A673 (cell line): ENCODE measurements around the gene SLC4A2. TPM values are rescaled to one million over a fixed set of nuclear protein-coding genes. Genes with fewer than 3 reads are reported as not detected.

ENCODE experiments used
- BruUV-seq: library from RNA; stranded (reverse); fragments of 400-500 nt; replicated peaks from 2 replicates; lab custom pipeline; 2021; lab: Mats Ljungman, UMichigan
- CTCF ChIA-PET: fragments of 300-600 bp; sonication (Branson Sonifier 250); formaldehyde crosslinking; loops from one replicate; lab custom pipeline; 2022; ENCODE audit warnings: antibody characterized with exemption; lab: Charles Lee
- POLR2A ChIA-PET: fragments of 300-600 bp; sonication (Branson Sonifier 250); formaldehyde crosslinking; loops from one replicate; lab custom pipeline; 2022; ENCODE audit warnings: antibody characterized with exemption; ENCODE audit not compliant: low non-redundant PET; lab: Charles Lee
- DNase-seq: peaks from one replicate; pipeline ENCODE4 v3.0.0-alpha.2; 2015; ENCODE audit warnings: low spot score
- H3K27ac ChIP-seq: fragments of 200-600 bp; sonication (generic); 2 replicates; pipeline ENCODE4 v1.5.1; 2016; ENCODE audit warnings: mixed run types, low read depth, mild to moderate bottlenecking, mixed read lengths, antibody characterized with exemption, low read length; ENCODE audit not compliant: poor library complexity, severe bottlenecking
- H3K27me3 ChIP-seq: fragments of 200-600 bp; sonication (generic); replicated peaks from 2 replicates; pipeline ENCODE4 v1.6.1; 2017; ENCODE audit warnings: mixed run types, low read depth, mild to moderate bottlenecking, mixed read lengths, antibody characterized with exemption, low read length; ENCODE audit not compliant: insufficient read depth, poor library complexity
- H3K36me3 ChIP-seq: fragments of 200-600 bp; sonication (generic); 2 replicates; pipeline ENCODE4 v1.6.1; 2016; ENCODE audit warnings: mixed run types, mild to moderate bottlenecking, mixed read lengths, antibody characterized with exemption, low read length; ENCODE audit not compliant: insufficient read depth, poor library complexity, severe bottlenecking
- H3K4me1 ChIP-seq: fragments of 200-600 bp; sonication (generic); 2 replicates; pipeline ENCODE4 v1.6.1; 2017; ENCODE audit warnings: mixed run types, mild to moderate bottlenecking, mixed read lengths, antibody characterized with exemption, low read length; ENCODE audit not compliant: insufficient read depth, poor library complexity, severe bottlenecking
- H3K4me3 ChIP-seq: fragments of 200-600 bp; sonication (generic); 2 replicates; pipeline ENCODE4 v1.5.1; 2016; ENCODE audit warnings: low read depth, mixed run types, mild to moderate bottlenecking, mixed read lengths, low read length; ENCODE audit not compliant: poor library complexity, severe bottlenecking
- H3K9me3 ChIP-seq: fragments of 200-600 bp; sonication (generic); 2 replicates; pipeline ENCODE4 v1.6.1; 2016; ENCODE audit warnings: mixed run types, low read depth, mild to moderate bottlenecking, mixed read lengths, antibody characterized with exemption, low read length; ENCODE audit not compliant: poor library complexity, severe bottlenecking
- EZH2 ChIP-seq: fragments of 200-600 bp; sonication (generic); IDR thresholded peaks from 2 replicates; pipeline ENCODE4 v1.6.1; 2017; ENCODE audit warnings: borderline replicate concordance, low read depth, mild to moderate bottlenecking, mixed read lengths, antibody characterized with exemption, low read length; ENCODE audit not compliant: poor library complexity, severe bottlenecking
- intact Hi-C: fragments of 100-400 bp; cut with micrococcal nuclease; formaldehyde crosslinking; loops from one replicate; pipeline ENCODE4 v1.10.0; 2022; ENCODE audit not compliant: unreplicated experiment
- total RNA-seq: library from RNA; stranded (reverse); gene quantifications from 2 replicates; pipeline ENCODE4 v1.2.3, GENCODE V29; 2021
- TF ChIP-seq, protein P1 (sequence below): fragments of 300-800, 200-600 bp; sonication (generic); conservative IDR thresholded peaks from 2 replicates; pipeline ENCODE4 v1.5.1; 2017; ENCODE audit warnings: low read depth, mild to moderate bottlenecking, antibody characterized with exemption, low read length, moderate library complexity, mixed read lengths

SLC4A2 gene
- total RNA-seq, 1 experiment from 2014 or later: 222 TPM

DNA sequence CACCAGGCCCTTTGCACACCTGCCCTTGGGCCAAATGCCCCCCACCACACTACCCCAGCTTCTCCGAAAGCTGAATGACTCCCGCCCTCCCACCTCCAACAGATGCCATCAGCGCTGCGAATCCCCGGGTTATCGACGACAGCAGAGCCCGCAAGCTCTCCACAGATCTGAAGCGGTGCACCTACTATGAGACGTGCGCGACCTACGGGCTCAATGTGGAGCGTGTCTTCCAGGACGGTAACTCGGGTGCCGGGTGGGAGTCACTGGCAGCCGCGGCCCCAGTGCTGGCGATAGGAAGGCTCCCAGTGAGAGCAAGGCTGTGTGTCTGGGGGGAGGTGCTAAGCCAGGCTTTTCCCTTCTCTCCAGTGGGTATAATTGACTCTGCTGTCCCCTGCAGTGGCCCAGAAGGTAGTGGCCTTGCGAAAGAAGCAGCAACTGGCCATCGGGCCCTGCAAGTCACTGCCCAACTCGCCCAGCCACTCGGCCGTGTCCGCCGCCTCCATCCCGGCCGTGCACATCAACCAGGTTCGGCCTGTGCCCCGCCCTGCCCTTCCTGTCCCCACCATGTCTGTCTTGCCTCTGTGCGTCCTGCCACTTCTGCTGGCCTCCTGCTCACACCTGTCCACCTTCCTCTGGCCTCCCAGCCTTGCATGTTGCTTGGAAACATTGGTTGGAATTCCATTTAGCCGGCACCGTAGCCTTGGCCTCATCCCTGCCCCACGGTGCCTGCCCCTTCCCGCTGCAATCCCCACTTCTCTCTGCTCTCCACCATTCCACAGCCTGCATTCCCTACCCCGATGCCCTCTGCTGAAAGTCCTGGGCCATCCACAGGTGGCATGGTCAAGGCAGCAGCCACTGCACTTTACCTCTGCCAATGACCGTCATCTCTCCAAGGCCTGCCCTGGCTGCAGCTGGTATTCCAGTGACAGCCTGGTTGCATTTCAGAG, 59.0 kb downstream of the SLC4A2 start:
- ChIA-PET POLR2A (no interaction called here), CTCF (no interaction called here)
- Histone ChIP-seq H3K4me3 (no peak overlapping the region), H3K27ac (no peak overlapping the region), H3K27me3 (no peaks in the 10 kb centered on the region), H3K4me1 (peaks cover 18% of the 10 kb centered on the region), H3K36me3 (peaks cover 27% of the 10 kb centered on the region), H3K9me3 (no peaks in the 10 kb centered on the region)
- intact Hi-C loops: loop anchor here (10.0 kb wide), 1 partner anchor 224 kb away; no protein-coding TSS in a partner anchor
- no peak for DNase-seq
- TF ChIP-seq EZH2: no peak
- TF ChIP-seq, protein P1, sequence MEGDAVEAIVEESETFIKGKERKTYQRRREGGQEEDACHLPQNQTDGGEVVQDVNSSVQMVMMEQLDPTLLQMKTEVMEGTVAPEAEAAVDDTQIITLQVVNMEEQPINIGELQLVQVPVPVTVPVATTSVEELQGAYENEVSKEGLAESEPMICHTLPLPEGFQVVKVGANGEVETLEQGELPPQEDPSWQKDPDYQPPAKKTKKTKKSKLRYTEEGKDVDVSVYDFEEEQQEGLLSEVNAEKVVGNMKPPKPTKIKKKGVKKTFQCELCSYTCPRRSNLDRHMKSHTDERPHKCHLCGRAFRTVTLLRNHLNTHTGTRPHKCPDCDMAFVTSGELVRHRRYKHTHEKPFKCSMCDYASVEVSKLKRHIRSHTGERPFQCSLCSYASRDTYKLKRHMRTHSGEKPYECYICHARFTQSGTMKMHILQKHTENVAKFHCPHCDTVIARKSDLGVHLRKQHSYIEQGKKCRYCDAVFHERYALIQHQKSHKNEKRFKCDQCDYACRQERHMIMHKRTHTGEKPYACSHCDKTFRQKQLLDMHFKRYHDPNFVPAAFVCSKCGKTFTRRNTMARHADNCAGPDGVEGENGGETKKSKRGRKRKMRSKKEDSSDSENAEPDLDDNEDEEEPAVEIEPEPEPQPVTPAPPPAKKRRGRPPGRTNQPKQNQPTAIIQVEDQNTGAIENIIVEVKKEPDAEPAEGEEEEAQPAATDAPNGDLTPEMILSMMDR: no peak
- no TSS peak for BruUV-seq

GRCh38 chr7:151119055-151119415, 59.6 kb downstream of the SLC4A2 start:
- Histone ChIP-seq H3K9me3 (no peaks in the 10 kb centered on the region), H3K4me1 (peaks cover 12% of the 10 kb centered on the region), H3K4me3 (no peak overlapping the region), H3K27ac (no peak overlapping the region), H3K36me3 (peaks cover 34% of the 10 kb centered on the region), H3K27me3 (no peaks in the 10 kb centered on the region)
- CTCF ChIA-PET: no interaction called here
- BruUV-seq: no TSS peak
- POLR2A ChIA-PET: no interaction called here
- no peak for DNase-seq
- intact Hi-C loops: loop anchor here (10.0 kb wide), 1 partner anchor 224 kb away; no protein-coding TSS in a partner anchor
- TF ChIP-seq EZH2: no peak
- TF ChIP-seq, protein P1: no peak

- Histone ChIP-seq H3K4me1 (peaks cover 10% of the 10 kb centered on the region), H3K36me3 (peaks cover 38% of the 10 kb centered on the region), H3K27ac (no peak overlapping the region), H3K4me3 (no peak overlapping the region), H3K9me3 (no peaks in the 10 kb centered on the region), H3K27me3 (no peaks in the 10 kb centered on the region)
- TF ChIP-seq, protein P1: no peak
- no peak for TF ChIP-seq EZH2
- POLR2A ChIA-PET: no interaction called here
- no TSS peak for BruUV-seq
- CTCF ChIA-PET: interaction anchor here (0.6 kb wide), 1 partner anchor 683 kb away, joined by 3 read pairs; no protein-coding TSS in a partner anchor
- intact Hi-C loops: loop anchor here (5.0 to 10.0 kb wide), 2 partner anchors 107 to 225 kb away; partner anchors contain the start of gene ABCF2
- DNase-seq: no peak
Measured at GRCh38 chr7:151119902-151120301, 60.5 kb downstream of the SLC4A2 start.
